GM21528 (cell line): ENCODE data around the gene NLGN1.

Experiments used
- ATAC-seq: cut with Tn5 transposase; IDR thresholded peaks from one replicate; pipeline ENCODE4 v1.9.1; 2021; ENCODE audit warnings: mild to moderate bottlenecking, moderate library complexity; ENCODE audit not compliant: unreplicated experiment, low FRiP score

The NLGN1 gene

GRCh38 chr3:174122411-174122810 is 724.9 kb downstream of the NLGN1 start:
- no peak for ATAC-seq

GRCh38 chr3:174125267-174125824 is 727.8 kb downstream of the NLGN1 start:
- no peak for ATAC-seq

- no peak for ATAC-seq
Observed at GRCh38 chr3:174126990-174127758, 729.6 kb downstream of the NLGN1 start.

- no peak for ATAC-seq
Observed at GRCh38 chr3:174132006-174132405, 734.5 kb downstream of the NLGN1 start.

GRCh38 chr3:174132421-174133042 is 735.0 kb downstream of the NLGN1 start:
- no peak for ATAC-seq

- no peak for ATAC-seq
Observed at GRCh38 chr3:174146008-174146407, 748.5 kb downstream of the NLGN1 start.

- ATAC-seq: no peak
Observed at GRCh38 chr3:174147798-174148197, 750.3 kb downstream of the NLGN1 start.

GRCh38 chr3:174153871-174154270 is 756.3 kb downstream of the NLGN1 start:
- ATAC-seq: no peak

GRCh38 chr3:174156200-174156599 is 758.7 kb downstream of the NLGN1 start:
- no peak for ATAC-seq

- no peak for ATAC-seq
Observed at GRCh38 chr3:174158674-174159073, 761.1 kb downstream of the NLGN1 start.

- ATAC-seq: no peak
Observed at GRCh38 chr3:174159604-174160003, 762.1 kb downstream of the NLGN1 start.

GRCh38 chr3:174162550-174162949 is 765.0 kb downstream of the NLGN1 start:
- ATAC-seq: no peak

GRCh38 chr3:174168026-174168425 is 770.5 kb downstream of the NLGN1 start:
- ATAC-seq: no peak

- no peak for ATAC-seq
Observed at GRCh38 chr3:174168538-174169254, 771.2 kb downstream of the NLGN1 start.

- ATAC-seq: no peak
Observed at GRCh38 chr3:174169736-174170135, 772.2 kb downstream of the NLGN1 start.

- no peak for ATAC-seq
Observed at GRCh38 chr3:174170248-174170647, 772.7 kb downstream of the NLGN1 start.

GRCh38 chr3:174186377-174186989 is 788.9 kb downstream of the NLGN1 start:
- ATAC-seq: no peak

- ATAC-seq: no peak
Observed at GRCh38 chr3:174191380-174191779, 793.8 kb downstream of the NLGN1 start.

GRCh38 chr3:174191895-174192294 is 794.4 kb downstream of the NLGN1 start:
- ATAC-seq: no peak

GRCh38 chr3:174192471-174192870 is 794.9 kb downstream of the NLGN1 start:
- ATAC-seq: no peak

GRCh38 chr3:174193604-174194003 is 796.1 kb downstream of the NLGN1 start:
- ATAC-seq: no peak
